HepG2 (cell line): Measurements from ENCODE around the gene KIAA0040. TPM values are rescaled to one million over a fixed set of nuclear protein-coding genes. Genes with fewer than 3 reads are reported as not detected.

Experiments
- ATAC-seq: fragments of 200-7000 bp; cut with Tn5 transposase; 3 replicates; pipeline ENCODE4 v1.9.1; 2020; ENCODE audit warnings: mild to moderate bottlenecking, moderate library complexity
- BruUV-seq: library from RNA; stranded (reverse); fragments of 400-500 nt; replicated peaks from 2 replicates; lab custom pipeline; 2021; lab: Mats Ljungman, UMichigan
- CTCF ChIA-PET: fragments of 300-600 bp; formaldehyde crosslinking; extraction: SDS; loops from one replicate; lab custom pipeline; 2021; ENCODE audit warnings: low total read pairs, inconsistent platforms, low intra/inter-chr PET ratio; lab: Yijun Ruan, JAX
- POLR2A ChIA-PET: fragments of 350-600 bp; sonication (Branson Sonifier 250); formaldehyde crosslinking; loops from one replicate; lab custom pipeline; 2020; ENCODE audit warnings: antibody characterized with exemption, inconsistent platforms; lab: Yijun Ruan, JAX
- DNase-seq: peaks from one replicate; pipeline ENCODE4 v3.0.0-alpha.2; 2015; ENCODE audit warnings: low spot score
- FAIRE-seq: peaks from 3 replicates; lab custom pipeline; 2011; peaks lifted over from hg19 to GRCh38; lab: Jason Lieb, UNC
- H2AFZ ChIP-seq: one replicate; pipeline ENCODE4 v1.6.1; 2011; ENCODE audit warnings: low read length, inconsistent platforms
- H3K27ac ChIP-seq: fragments of 300-600 bp; 3 replicates; pipeline ENCODE4 v1.8.0; 2011; ENCODE audit warnings: mixed run types, mild to moderate bottlenecking, mixed read lengths, low read length, inconsistent platforms; ENCODE audit not compliant: insufficient read depth; ENCODE audit errors: extremely low read length
- H3K27me3 ChIP-seq, 2 experiments: fragments of 200-600 bp in 1 of 2; 2 replicates in 1 of 2; 3 replicates in 1 of 2; pipeline versions ENCODE4 v1.6.0 to v1.8.0; 2011; ENCODE audit warnings: low read length in 2 of 2, mild to moderate bottlenecking in 2 of 2, moderate library complexity in 2 of 2, inconsistent platforms in 1 of 2; ENCODE audit not compliant: insufficient read depth in 2 of 2, control insufficient read depth in 1 of 2
- H3K36me3 ChIP-seq, 2 experiments: fragments of 200-600 bp in 1 of 2; replicated peaks in 1 of 2; 2 replicates in 1 of 2; 3 replicates in 1 of 2; pipeline versions ENCODE4 v1.5.1 to v1.8.0; 2011; ENCODE audit warnings: low read length in 2 of 2, inconsistent platforms in 1 of 2; ENCODE audit not compliant: insufficient read depth in 2 of 2, control insufficient read depth in 1 of 2
- H3K4me1 ChIP-seq: 2 replicates; pipeline ENCODE4 v1.5.1; 2012; ENCODE audit warnings: low read length, inconsistent platforms; ENCODE audit not compliant: insufficient read depth
- H3K4me2 ChIP-seq: 2 replicates; pipeline ENCODE4 v1.6.0; 2011; ENCODE audit warnings: low read depth, low read length, inconsistent platforms
- H3K4me3 ChIP-seq, 3 experiments: fragments of 200-600 bp in 1 of 3; sonication (generic), shearing (Covaris generic) in 1 of 3; replicated peaks in 1 of 3; 2 replicates each; pipeline ENCODE4 v1.5.1; 2011 to 2016; ENCODE audit warnings: low read length in 3 of 3, inconsistent platforms in 2 of 3, low read depth in 2 of 3, mild to moderate bottlenecking in 2 of 3, control low read depth in 1 of 3, mixed read lengths in 1 of 3; ENCODE audit not compliant: insufficient read depth in 1 of 3
- H3K79me2 ChIP-seq: one replicate; pipeline ENCODE4 v1.6.1; 2011; ENCODE audit warnings: low read length, inconsistent platforms; ENCODE audit not compliant: insufficient read depth
- H3K9ac ChIP-seq: 2 replicates; pipeline ENCODE4 v1.6.0; 2011; ENCODE audit warnings: mild to moderate bottlenecking, low read depth, low read length, inconsistent platforms; ENCODE audit not compliant: insufficient read depth
- H3K9me3 ChIP-seq: 2 replicates; pipeline ENCODE4 v1.5.1; 2012; ENCODE audit warnings: mild to moderate bottlenecking, low read length
- H4K20me1 ChIP-seq: 2 replicates; pipeline ENCODE4 v1.6.0; 2011; ENCODE audit warnings: inconsistent platforms, mild to moderate bottlenecking, low read length, moderate library complexity; ENCODE audit not compliant: insufficient read depth
- DBP ChIP-seq: sonication (generic); formaldehyde crosslinking; IDR thresholded peaks from 2 replicates; pipeline ENCODE4 v1.4.0; 2020; ENCODE audit warnings: missing genetic modification reagents; ENCODE audit errors: not compliant biosample characterization
- DDIT3 ChIP-seq: sonication (generic); formaldehyde crosslinking; IDR thresholded peaks from 2 replicates; pipeline ENCODE4 v1.4.0; 2020; ENCODE audit warnings: mild to moderate bottlenecking, missing genetic modification reagents
- GPBP1L1 ChIP-seq: sonication (generic); formaldehyde crosslinking; IDR thresholded peaks from 2 replicates; pipeline ENCODE4 v1.5.0; 2020; ENCODE audit warnings: mild to moderate bottlenecking, missing genetic modification reagents
- GRHL1 ChIP-seq: sonication (generic); formaldehyde crosslinking; conservative IDR thresholded peaks from 2 replicates; pipeline ENCODE4 v1.8.0; 2022; ENCODE audit warnings: missing genetic modification reagents
- MED13 ChIP-seq: sonication (generic); formaldehyde crosslinking; IDR thresholded peaks from 2 replicates; pipeline ENCODE4 v1.5.0; 2020; ENCODE audit warnings: missing genetic modification reagents
- NAIF1 ChIP-seq: sonication (generic); formaldehyde crosslinking; IDR thresholded peaks from 2 replicates; pipeline ENCODE4 v1.5.0; 2020; ENCODE audit warnings: mild to moderate bottlenecking, missing genetic modification reagents, borderline replicate concordance
- SRSF1 ChIP-seq: fragments of 200-400 bp; formaldehyde crosslinking; optimal IDR thresholded peaks from 2 replicates; pipeline ENCODE3; 2017; ENCODE audit warnings: mild to moderate bottlenecking, low read depth, low read length, moderate library complexity
- ZFP36L2 ChIP-seq: sonication (generic); formaldehyde crosslinking; IDR thresholded peaks from 2 replicates; pipeline ENCODE4 v1.4.0; 2020; ENCODE audit warnings: missing genetic modification reagents
- ZIK1 ChIP-seq: sonication (generic); formaldehyde crosslinking; IDR thresholded peaks from 2 replicates; pipeline ENCODE4 v1.5.0; 2020; ENCODE audit warnings: mild to moderate bottlenecking, low read depth, missing genetic modification reagents, borderline replicate concordance
- ZNF264 ChIP-seq: sonication (generic); formaldehyde crosslinking; IDR thresholded peaks from 2 replicates; pipeline ENCODE4 v1.4.0; 2020; ENCODE audit warnings: missing genetic modification reagents
- ZNF460 ChIP-seq: sonication (generic); formaldehyde crosslinking; IDR thresholded peaks from 2 replicates; pipeline ENCODE4 v1.5.1; 2020; ENCODE audit warnings: missing genetic modification reagents, mild to moderate bottlenecking, borderline replicate concordance
- ZNF562 ChIP-seq: sonication (generic); formaldehyde crosslinking; IDR thresholded peaks from 2 replicates; pipeline ENCODE4 v1.8.0; 2022; ENCODE audit warnings: missing genetic modification reagents, borderline replicate concordance
- ZNF691 ChIP-seq: sonication (generic); formaldehyde crosslinking; IDR thresholded peaks from 2 replicates; pipeline ENCODE4 v1.4.0; 2020; ENCODE audit warnings: missing genetic modification reagents, low read depth, mild to moderate bottlenecking, borderline replicate concordance
- WGBS: methylation state at CpG from one replicate; pipeline ENCODE4 v1.1.6; 2017; ENCODE audit warnings: low lambda C conversion rate; 5-methylcytosine and 5-hydroxymethylcytosine counted together
- in situ Hi-C: cut with HindIII; loops from 2 replicates; pipeline ENCODE4 v1.10.0; 2017; ENCODE audit warnings: low pct_unique_long_range_greater_than_20kb; ENCODE audit not compliant: extremely low pct_ligation_motif_present
- intact Hi-C: fragments of 100-400 bp; cut with micrococcal nuclease; formaldehyde crosslinking; loops from one replicate; pipeline ENCODE4 v1.10.0; 2022; ENCODE audit not compliant: unreplicated experiment
- polyA plus RNA-seq, 8 experiments: library from polyadenylated mRNA; depleted of rRNA in 3 of 8; stranded (reverse) in 7 of 8; unstranded in 1 of 8; fragments of >200 nt; fragmentation: Illumina TruSeq in 4 of 8; extraction: Trizol in 4 of 8; gene quantifications; 2 replicates each; pipeline versions ENCODE4 v1.2.1 to v1.2.3, GENCODE V29; 2011 to 2016; ENCODE audit warnings: low read depth in 4 of 8, missing spikeins in 1 of 8, mixed read lengths in 1 of 8; ENCODE audit not compliant: insufficient read depth in 1 of 8
- total RNA-seq, 5 experiments: library from RNA; depleted of rRNA; stranded (reverse); fragments of >200 nt; fragmentation: Illumina TruSeq; extraction: Trizol; gene quantifications; 2 replicates each; pipeline ENCODE4 v1.2.3, GENCODE V29; 2016; ENCODE audit warnings: low read depth in 1 of 5

Gene KIAA0040
- total and polyA plus RNA-seq, 2 of the 13 experiments (the other 11 are each of a cell fraction or from before 2014, with no cell fraction given), result 0.24 to 0.26 TPM

GRCh38 chr1:175183586-175183985 is 9.0 kb downstream of the KIAA0040 start:
- no peaks in the 10 kb centered on the region for H3K4me1 ChIP-seq
- TF ChIP-seq SRSF1, result no peak
- TF ChIP-seq ZNF691 (CRISPR knock-in tag), result no peak
- ChIA-PET CTCF (no interaction called here), POLR2A (no interaction called here)
- no peak for ATAC-seq
- no peaks in the 10 kb centered on the region for H3K9me3 ChIP-seq
- 70% methylated on average over 4 of the region's 5 CpGs for WGBS
- H3K27me3 ChIP-seq, result no peaks in the 10 kb centered on the region
- BruUV-seq, result no TSS peak
- no peak overlapping the region for H3K27ac ChIP-seq
- intact Hi-C loops (no loop called here), in situ Hi-C loops (no loop called here)
- H3K79me2 ChIP-seq, result no peaks in the 10 kb centered on the region
- FAIRE-seq, result no peak
- H3K9ac ChIP-seq, result no peak overlapping the region
- no peak for DNase-seq
- H3K36me3 ChIP-seq, result no peaks in the 10 kb centered on the region
- no peak overlapping the region for H2AFZ ChIP-seq
- H3K4me3 ChIP-seq, result no peak overlapping the region
- no peak overlapping the region for H3K4me2 ChIP-seq
- H4K20me1 ChIP-seq, result no peaks in the 10 kb centered on the region

GRCh38 chr1:175182201-175182746 is 10.3 kb downstream of the KIAA0040 start:
- ATAC-seq (no peak), FAIRE-seq (no peak), DNase-seq (no peak)
- Histone ChIP-seq H3K4me2 (no peak overlapping the region), H3K4me1 (no peaks in the 10 kb centered on the region), H3K9me3 (no peaks in the 10 kb centered on the region), H4K20me1 (no peaks in the 10 kb centered on the region), H3K79me2 (no peaks in the 10 kb centered on the region), H3K27me3 (no peaks in the 10 kb centered on the region), H3K9ac (no peak overlapping the region), H2AFZ (no peak overlapping the region), H3K4me3 (no peak overlapping the region), H3K36me3 (no peaks in the 10 kb centered on the region), H3K27ac (no peak overlapping the region)
- 33% methylated on average over 4 of the region's 4 CpGs for WGBS
- BruUV-seq, result no TSS peak
- in situ Hi-C loops (no loop called here), intact Hi-C loops (no loop called here)
- POLR2A ChIA-PET, result no interaction called here
- CTCF ChIA-PET, result no interaction called here
- TF ChIP-seq ZNF460 (CRISPR knock-in tag) (no peak), DBP (CRISPR knock-in tag) (no peak), ZIK1 (CRISPR knock-in tag) (no peak), DDIT3 (no peak), ZNF562 (no peak), NAIF1 (no peak), GRHL1 (CRISPR knock-in tag) (no peak), ZNF264 (no peak), ZFP36L2 (CRISPR knock-in tag) (no peak), MED13 (CRISPR knock-in tag) (no peak), GPBP1L1 (CRISPR knock-in tag) (no peak)
